Stomach (tissue), 4 donors: ENCODE results near the gene DAND5.

Experiments
- CTCF ChIP-seq, 7 experiments: fragments of 450-650 bp in 4 of 7; fragments of 200-600 bp in 3 of 7; sonication (generic) in 3 of 7; IDR thresholded peaks; one replicate each; pipeline ENCODE4 v1.5.1; 2016 to 2019; ENCODE audit warnings: antibody characterized with exemption in 7 of 7, control low read depth in 2 of 7, mild to moderate bottlenecking in 1 of 7
- EP300 ChIP-seq: sonication (generic); formaldehyde crosslinking; IDR thresholded peaks from one replicate; pipeline ENCODE4 v1.6.1; 2017; ENCODE audit warnings: antibody characterized with exemption
- POLR2A ChIP-seq, 4 donors: fragments of 450-650 bp; IDR thresholded peaks; one replicate each; pipeline ENCODE4 v1.6.1; 2016; ENCODE audit warnings: antibody characterized with exemption in 4 of 4, control low read depth in 2 of 4, mild to moderate bottlenecking in 1 of 4, moderate library complexity in 1 of 4
- POLR2AphosphoS5 ChIP-seq, 3 donors: sonication (generic); formaldehyde crosslinking; IDR thresholded peaks; one replicate each; pipeline ENCODE4 v1.6.1; 2016; ENCODE audit warnings: antibody characterized with exemption in 3 of 3

GRCh38 chr19:12924621-12925310, 44.6 kb upstream of the DAND5 start:
- no peak for TF ChIP-seq CTCF (IDR thresholded peaks at IDR 0.05)
- no peak for TF ChIP-seq POLR2AphosphoS5 (IDR thresholded peaks at IDR 0.05)
- TF ChIP-seq EP300 = no peak
- no peak for TF ChIP-seq POLR2A (IDR thresholded peaks at IDR 0.05)
